GM19467 (cell line): ENCODE measurements around the gene CWC27.

ENCODE experiments used
- ATAC-seq: cut with Tn5 transposase; IDR thresholded peaks from one replicate; pipeline ENCODE4 v1.9.1; 2021; ENCODE audit warnings: mild to moderate bottlenecking, moderate library complexity; ENCODE audit not compliant: unreplicated experiment

The CWC27 gene

GRCh38 chr5:64971990-64972389, 203.3 kb downstream of the CWC27 start:
- no peak for ATAC-seq

GRCh38 chr5:64972591-64972990, 203.9 kb downstream of the CWC27 start:
- ATAC-seq: no peak

GRCh38 chr5:64973215-64973614, 204.5 kb downstream of the CWC27 start:
- ATAC-seq: no peak

- ATAC-seq: no peak
These were observed 209.0 kb downstream of the CWC27 start for GRCh38 chr5:64977779-64978178.

- no peak for ATAC-seq
These were observed 209.8 kb downstream of the CWC27 start for GRCh38 chr5:64978546-64978945.

- ATAC-seq: no peak
These were observed 210.8 kb downstream of the CWC27 start for GRCh38 chr5:64979531-64979930.

GRCh38 chr5:64980176-64980575, 211.4 kb downstream of the CWC27 start:
- ATAC-seq: no peak

GRCh38 chr5:64987768-64988167, 219.0 kb downstream of the CWC27 start:
- no peak for ATAC-seq

GRCh38 chr5:65009207-65009606, 240.5 kb downstream of the CWC27 start:
- no peak for ATAC-seq

- ATAC-seq: no peak
These were observed 242.1 kb downstream of the CWC27 start for GRCh38 chr5:65010841-65011240.

GRCh38 chr5:65012301-65012892, 243.7 kb downstream of the CWC27 start:
- ATAC-seq: no peak

GRCh38 chr5:65013166-65013565, 244.4 kb downstream of the CWC27 start:
- no peak for ATAC-seq

GRCh38 chr5:65014769-65015168, 246.0 kb downstream of the CWC27 start:
- no peak for ATAC-seq

GRCh38 chr5:65015767-65016166, 247.0 kb downstream of the CWC27 start:
- no peak for ATAC-seq

- ATAC-seq: no peak
These were observed 248.9 kb downstream of the CWC27 start for GRCh38 chr5:65017636-65018035.

- ATAC-seq: no peak
These were observed 250.0 kb downstream of the CWC27 start for GRCh38 chr5:65018763-65019162.

- no peak for ATAC-seq
These were observed 251.8 kb downstream of the CWC27 start for GRCh38 chr5:65020492-65020891.

- no peak for ATAC-seq
These were observed 252.9 kb downstream of the CWC27 start for GRCh38 chr5:65021527-65022226.

- ATAC-seq: no peak
These were observed 254.2 kb downstream of the CWC27 start for GRCh38 chr5:65022932-65023331.

- ATAC-seq: no peak
These were observed 256.0 kb downstream of the CWC27 start for GRCh38 chr5:65024681-65025080.

- ATAC-seq: peak; percentile 71
These were observed 258.3 kb downstream of the CWC27 start for GRCh38 chr5:65026816-65027548.

GRCh38 chr5:65029178-65029577, 260.4 kb downstream of the CWC27 start:
- no peak for ATAC-seq
